NCI-H146 treated with DMSO at 0.1 percent for 48 hours (cell line): ENCODE measurements around the gene EIF3F.

Experiments
- DNase-seq: peaks from one replicate; lab custom pipeline; 2025; ENCODE audit not compliant: unreplicated experiment; lab: John Stamatoyannopoulos, UW

EIF3F gene

GRCh38 chr11:8036986-8037385 is 49.8 kb downstream of the EIF3F start:
- DNase-seq, result no peak

GRCh38 chr11:8038393-8038792 is 51.3 kb downstream of the EIF3F start:
- DNase-seq, result no peak

- DNase-seq, result no peak
Measured at GRCh38 chr11:8038811-8039529, 51.8 kb downstream of the EIF3F start.

- no peak for DNase-seq
Measured at GRCh38 chr11:8039530-8040260, 52.6 kb downstream of the EIF3F start.

GRCh38 chr11:8040261-8040920 is 53.3 kb downstream of the EIF3F start:
- DNase-seq, result no peak

GRCh38 chr11:8040921-8041285 is 53.8 kb downstream of the EIF3F start:
- DNase-seq, result no peak

- DNase-seq, result no peak
Measured at GRCh38 chr11:8041576-8041975, 54.4 kb downstream of the EIF3F start.

GRCh38 chr11:8043756-8044155 is 56.6 kb downstream of the EIF3F start:
- no peak for DNase-seq

GRCh38 chr11:8045839-8046238 is 58.7 kb downstream of the EIF3F start:
- DNase-seq, result no peak

- DNase-seq, result no peak
Measured at GRCh38 chr11:8047382-8047781, 60.2 kb downstream of the EIF3F start.

- DNase-seq, result no peak
Measured at GRCh38 chr11:8049084-8049483, 61.9 kb downstream of the EIF3F start.
